K562 (cell line): ENCODE results near the gene ALCAM. TPM values are rescaled to one million over a fixed set of nuclear protein-coding genes. Genes with fewer than 3 reads are reported as not detected.

Experiments
- DDX20 ChIP-seq: fragments of 450-650 bp; IDR thresholded peaks from 2 replicates; pipeline ENCODE4 v1.6.1; 2016; ENCODE audit warnings: missing genetic modification characterization, low read depth, mild to moderate bottlenecking, missing compliant biosample characterization, moderate library complexity
- KAT2B ChIP-seq: IDR thresholded peaks from one replicate; pipeline ENCODE4 v1.6.1; 2012; ENCODE audit warnings: low read depth, mild to moderate bottlenecking, control low read depth, inconsistent platforms, low read length, moderate library complexity
- POLR2AphosphoS2 ChIP-seq: IDR thresholded peaks from 2 replicates; pipeline ENCODE4 v1.6.1; 2012; ENCODE audit warnings: low read length, improper control_type of control experiment
- POLR2H ChIP-seq: IDR thresholded peaks from 2 replicates; pipeline ENCODE4 v1.6.1; 2016; ENCODE audit warnings: missing genetic modification characterization, low read depth, mild to moderate bottlenecking, control low read depth, missing compliant biosample characterization, moderate library complexity
- RFX5 ChIP-seq: IDR thresholded peaks from 2 replicates; pipeline ENCODE4 v1.6.1; 2011; ENCODE audit warnings: low read depth, mild to moderate bottlenecking, improper control_type of control experiment, low read length
- SMARCB1 ChIP-seq: IDR thresholded peaks from 2 replicates; pipeline ENCODE4 v1.6.1; 2011; ENCODE audit warnings: improper control_type of control experiment, low read depth; ENCODE audit not compliant: insufficient read length
- THAP12 ChIP-seq: fragments of 250-450 bp; sonication (Bioruptor Pico); IDR thresholded peaks from 2 replicates; pipeline ENCODE4 v1.9.0; 2021; ENCODE audit warnings: mild to moderate bottlenecking, inconsistent platforms
- ZKSCAN8 ChIP-seq: fragments of 200-800 bp; sonication (Bioruptor generic); IDR thresholded peaks from 2 replicates; pipeline ENCODE4 v1.6.1; 2016; ENCODE audit warnings: missing genetic modification characterization, missing compliant biosample characterization
- ZNF318 ChIP-seq, 2 experiments: fragments of 450-650 bp; IDR thresholded peaks; 2 replicates each; pipeline ENCODE4 v1.6.1; 2016; ENCODE audit warnings: mild to moderate bottlenecking in 2 of 2, borderline replicate concordance in 1 of 2, low read depth in 1 of 2, moderate library complexity in 1 of 2
- polyA plus RNA-seq, 8 experiments: library from polyadenylated mRNA; depleted of rRNA in 4 of 8; stranded (reverse) in 5 of 8; unstranded in 3 of 8; fragments of >200 nt; fragmentation: Nextera tagmentation in 2 of 8; fragmentation: Illumina TruSeq in 1 of 8; extraction: Ambion mirVana in 2 of 8; extraction: Trizol in 1 of 8; gene quantifications; 2 replicates each; pipeline versions ENCODE4 v1.2.1 to v1.2.3, GENCODE V29; 2011 to 2014; ENCODE audit warnings: inconsistent platforms in 1 of 8, missing spikeins in 1 of 8
- total RNA-seq, 7 experiments: library from RNA; depleted of rRNA in 6 of 7; stranded (reverse); fragments of >200 nt in 6 of 7; fragmentation: Illumina TruSeq in 2 of 7; extraction: Trizol in 2 of 7; gene quantifications; 2 replicates each; pipeline versions ENCODE4 v1.2.1 to v1.2.3, GENCODE V29; 2011 to 2021; ENCODE audit warnings: low replicate concordance in 1 of 7

ALCAM gene
- total and polyA plus RNA-seq, 9 of the 15 experiments (the other 6 are each of a cell fraction or from before 2014, with no cell fraction given), result 0.03 to 0.98 (median 0.14) TPM; not detected in 1

GRCh38 chr3:105582015-105582414, 215.3 kb downstream of the ALCAM start (continued):
- TF ChIP-seq THAP12 (CRISPR knock-in tag) (no peak), KAT2B (no peak), POLR2AphosphoS2 (no peak), ZNF318 (IDR thresholded peaks at IDR 0.05; ENCODE audit: borderline replicate concordance in 1 of 2, low read depth in 1 of 2) (no peak), RFX5 (no peak), DDX20 (no peak), POLR2H (tag) (no peak), SMARCB1 (no peak), ZKSCAN8 (no peak)
